OCI-LY1 (cell line): ENCODE data around the gene EPO.
A peak's percentile ranks its signal among the peaks of the same experiment; 100 is the strongest.

Experiments used
- H2AFZ ChIP-seq: fragments of 200-600 bp; sonication (generic), shearing (Covaris generic); 2 replicates; pipeline ENCODE4 v1.6.0; 2014; ENCODE audit warnings: antibody characterized with exemption, mild to moderate bottlenecking, low read length
- H3F3A ChIP-seq: fragments of 200-600 bp; sonication (generic), shearing (Covaris generic); 2 replicates; pipeline ENCODE4 v1.6.0; 2014; ENCODE audit warnings: mild to moderate bottlenecking, antibody characterized with exemption, low read length, moderate library complexity; ENCODE audit not compliant: insufficient read depth
- H3K27ac ChIP-seq: fragments of 200-600 bp; sonication (generic); 2 replicates; pipeline ENCODE4 v1.5.1; 2014; ENCODE audit warnings: low read length, mixed run types, mild to moderate bottlenecking, low read depth; ENCODE audit not compliant: poor library complexity, severe bottlenecking
- H3K27me3 ChIP-seq: fragments of 200-600 bp; sonication (generic); 2 replicates; pipeline ENCODE4 v1.6.0; 2014; ENCODE audit warnings: antibody characterized with exemption, mild to moderate bottlenecking, low read length, moderate library complexity; ENCODE audit not compliant: insufficient read depth
- H3K36me3 ChIP-seq: fragments of 200-600 bp; sonication (generic); 2 replicates; pipeline ENCODE4 v1.6.1; 2014; ENCODE audit warnings: mild to moderate bottlenecking, antibody characterized with exemption, low read length, moderate library complexity, mixed read lengths; ENCODE audit not compliant: insufficient read depth
- H3K4me1 ChIP-seq: fragments of 200-600 bp; sonication (generic); 2 replicates; pipeline ENCODE4 v1.5.1; 2014; ENCODE audit warnings: mild to moderate bottlenecking, low read length, moderate library complexity; ENCODE audit not compliant: insufficient read depth, severe bottlenecking
- H3K4me2 ChIP-seq: fragments of 200-600 bp; sonication (generic), shearing (Covaris generic); 2 replicates; pipeline ENCODE4 v1.6.1; 2014; ENCODE audit warnings: low read length
- H3K4me3 ChIP-seq: fragments of 200-600 bp; sonication (generic); 2 replicates; pipeline ENCODE4 v1.5.1; 2014; ENCODE audit warnings: low read length, low read depth, mild to moderate bottlenecking, mixed read lengths; ENCODE audit not compliant: poor library complexity, severe bottlenecking
- H3K79me2 ChIP-seq: fragments of 200-600 bp; shearing (Covaris generic); 2 replicates; pipeline ENCODE4 v1.6.1; 2016; ENCODE audit warnings: mixed run types, low read length, mixed read lengths; ENCODE audit not compliant: insufficient read depth
- H3K9ac ChIP-seq: fragments of 200-600 bp; sonication (generic), shearing (Covaris generic); 2 replicates; pipeline ENCODE4 v1.6.1; 2014; ENCODE audit warnings: mild to moderate bottlenecking, low read length, mixed read lengths
- H3K9me2 ChIP-seq: fragments of 200-600 bp; sonication (generic), shearing (Covaris generic); 2 replicates; pipeline ENCODE4 v1.6.1; 2014; ENCODE audit warnings: low read depth, mild to moderate bottlenecking, low read length, mixed read lengths
- H3K9me3 ChIP-seq: fragments of 200-600 bp; shearing (Covaris generic); 2 replicates; pipeline ENCODE4 v1.6.1; 2014; ENCODE audit warnings: low read length, mixed read lengths
- H4K20me1 ChIP-seq: fragments of 200-600 bp; sonication (generic), shearing (Covaris generic); 2 replicates; pipeline ENCODE4 v1.6.0; 2016; ENCODE audit warnings: mild to moderate bottlenecking, low read length; ENCODE audit not compliant: insufficient read depth
- EZH2 ChIP-seq: fragments of 200-600 bp; sonication (generic), shearing (Covaris generic); IDR thresholded peaks from 2 replicates; pipeline ENCODE4 v1.8.0; 2017; ENCODE audit warnings: borderline replicate concordance, mixed run types, mild to moderate bottlenecking, antibody characterized with exemption, low read length, moderate library complexity, mixed read lengths
- TF ChIP-seq, protein P1 (sequence below): fragments of 200-600 bp; sonication (generic), shearing (Covaris generic); IDR thresholded peaks from 2 replicates; pipeline ENCODE4 v1.5.1; 2017; ENCODE audit warnings: mild to moderate bottlenecking, antibody characterized with exemption, low read length, moderate library complexity, mixed read lengths

The EPO gene

DNA sequence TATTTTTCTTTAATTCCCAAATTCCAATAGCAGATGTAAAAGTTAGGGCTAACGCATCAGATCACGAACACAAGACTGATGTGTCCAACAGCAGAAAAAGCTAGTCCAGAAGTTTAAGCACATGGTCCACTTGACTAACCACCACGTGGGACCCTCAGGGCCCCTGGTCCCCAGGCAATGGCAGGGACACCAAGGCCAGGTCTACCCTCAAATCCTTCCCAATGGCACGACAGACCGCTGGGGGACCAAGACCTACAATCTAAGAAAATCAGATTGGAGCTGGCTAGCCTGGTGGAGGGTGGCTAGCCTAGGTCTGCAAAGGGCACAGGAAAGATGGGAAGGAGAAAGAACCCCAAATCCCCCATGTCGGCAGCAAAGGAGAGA lies 27.7 kb upstream of the EPO start:
- TF ChIP-seq EZH2: no peak
- TF ChIP-seq, protein P1, sequence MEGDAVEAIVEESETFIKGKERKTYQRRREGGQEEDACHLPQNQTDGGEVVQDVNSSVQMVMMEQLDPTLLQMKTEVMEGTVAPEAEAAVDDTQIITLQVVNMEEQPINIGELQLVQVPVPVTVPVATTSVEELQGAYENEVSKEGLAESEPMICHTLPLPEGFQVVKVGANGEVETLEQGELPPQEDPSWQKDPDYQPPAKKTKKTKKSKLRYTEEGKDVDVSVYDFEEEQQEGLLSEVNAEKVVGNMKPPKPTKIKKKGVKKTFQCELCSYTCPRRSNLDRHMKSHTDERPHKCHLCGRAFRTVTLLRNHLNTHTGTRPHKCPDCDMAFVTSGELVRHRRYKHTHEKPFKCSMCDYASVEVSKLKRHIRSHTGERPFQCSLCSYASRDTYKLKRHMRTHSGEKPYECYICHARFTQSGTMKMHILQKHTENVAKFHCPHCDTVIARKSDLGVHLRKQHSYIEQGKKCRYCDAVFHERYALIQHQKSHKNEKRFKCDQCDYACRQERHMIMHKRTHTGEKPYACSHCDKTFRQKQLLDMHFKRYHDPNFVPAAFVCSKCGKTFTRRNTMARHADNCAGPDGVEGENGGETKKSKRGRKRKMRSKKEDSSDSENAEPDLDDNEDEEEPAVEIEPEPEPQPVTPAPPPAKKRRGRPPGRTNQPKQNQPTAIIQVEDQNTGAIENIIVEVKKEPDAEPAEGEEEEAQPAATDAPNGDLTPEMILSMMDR: no peak
- Histone ChIP-seq H3K79me2 (peaks cover 37% of the 10 kb centered on the region), H3K9me2 (no peaks in the 10 kb centered on the region), H3K27me3 (no peaks in the 10 kb centered on the region), H3F3A (peaks cover 9% of the 10 kb centered on the region; the same call in 1 of the 2 replicates), H4K20me1 (no peaks in the 10 kb centered on the region), H3K36me3 (peaks cover 38% of the 10 kb centered on the region; the same call in 1 of the 2 replicates), H3K9ac (peak overlapping the region; percentile 91), H3K4me1 (peaks cover 34% of the 10 kb centered on the region), H3K4me3 (peak overlapping the region; percentile 98), H3K4me2 (peak overlapping the region; percentile 99), H3K27ac (peak overlapping the region; percentile 11), H3K9me3 (no peaks in the 10 kb centered on the region), H2AFZ (no peak overlapping the region)

GRCh38 chr7:100693312-100694097 lies 26.8 kb upstream of the EPO start:
- peak overlapping the region; percentile 98 for H3K4me3 ChIP-seq
- peak overlapping the region; percentile 11 for H3K27ac ChIP-seq
- H2AFZ ChIP-seq: no peak overlapping the region
- H4K20me1 ChIP-seq: no peaks in the 10 kb centered on the region
- peaks cover 9% of the 10 kb centered on the region; the same call in 1 of the 2 replicates for H3F3A ChIP-seq
- H3K36me3 ChIP-seq: peaks cover 29% of the 10 kb centered on the region; the same call in 1 of the 2 replicates
- no peaks in the 10 kb centered on the region for H3K9me3 ChIP-seq
- no peaks in the 10 kb centered on the region for H3K9me2 ChIP-seq
- peak overlapping the region; percentile 91 for H3K9ac ChIP-seq
- H3K4me1 ChIP-seq: peaks cover 34% of the 10 kb centered on the region
- peak overlapping the region; percentile 99 for H3K4me2 ChIP-seq
- no peaks in the 10 kb centered on the region for H3K27me3 ChIP-seq
- TF ChIP-seq EZH2: no peak
- TF ChIP-seq, protein P1: no peak
- H3K79me2 ChIP-seq: peaks cover 37% of the 10 kb centered on the region

GRCh38 chr7:100694098-100694745 lies 26.0 kb upstream of the EPO start, which contains the start of gene GIGYF1:
TSS of gene GIGYF1 (minus strand) at chr7:100694250. CDS start at chr7:100688238, 6,012 bp downstream.
- Histone ChIP-seq H3K27ac (peak within 1 kb of the TSS; percentile 11), H3K79me2 (peaks cover 37% of the 10 kb centered on the region)
- TF ChIP-seq, protein P1: no peak
- no peak for TF ChIP-seq EZH2

More at GRCh38 chr7:100694098-100694745, 26.0 kb upstream of the EPO start, which contains the start of gene GIGYF1:
- H3K36me3 ChIP-seq: peaks cover 21% of the 10 kb centered on the region; the same call in 1 of the 2 replicates
- H2AFZ ChIP-seq: peak within 1 kb of the TSS; percentile 98; the same call in 1 of the 2 replicates
- H3K4me2 ChIP-seq: peak within 1 kb of the TSS; percentile 99
- H3K4me1 ChIP-seq: peaks cover 34% of the 10 kb centered on the region
- peaks cover 9% of the 10 kb centered on the region; the same call in 1 of the 2 replicates for H3F3A ChIP-seq
- 0 out of 2 replicates have a peak, but pooled peaks cover 6% of the 10 kb centered on the region for H3K27me3 ChIP-seq
- H4K20me1 ChIP-seq: no peaks in the 10 kb centered on the region
- no peaks in the 10 kb centered on the region for H3K9me2 ChIP-seq
- H3K4me3 ChIP-seq: peak within 1 kb of the TSS; percentile 98
- no peaks in the 10 kb centered on the region for H3K9me3 ChIP-seq
- peak within 1 kb of the TSS; percentile 91 for H3K9ac ChIP-seq
